RWPE2 (cell line): Measurements from ENCODE around the gene LRMDA.

Experiments used
- ATAC-seq: fragments of 200-7000 bp; cut with Tn5 transposase; 3 replicates; pipeline ENCODE4 v1.9.1; 2021; ENCODE audit warnings: low read depth
- DNase-seq: peaks from one replicate; pipeline ENCODE4 v3.0.0-alpha.2; 2020; ENCODE audit warnings: low spot score
- H3K27ac ChIP-seq: fragments of 450-650 bp; 2 replicates; pipeline ENCODE4 v1.5.1; 2017; ENCODE audit warnings: mild to moderate bottlenecking; ENCODE audit not compliant: poor library complexity, severe bottlenecking
- H3K27me3 ChIP-seq: fragments of 250-450 bp; sonication (Bioruptor Pico); 2 replicates; pipeline ENCODE4 v1.5.1; 2021; ENCODE audit warnings: mild to moderate bottlenecking, moderate library complexity; ENCODE audit not compliant: insufficient read depth, poor library complexity, severe bottlenecking
- H3K36me3 ChIP-seq: fragments of 250-450 bp; sonication (Bioruptor Pico); 2 replicates; pipeline ENCODE4 v1.5.1; 2020; ENCODE audit warnings: low read depth, mild to moderate bottlenecking, moderate library complexity
- H3K4me1 ChIP-seq: fragments of 250-450 bp; sonication (Bioruptor Pico); 2 replicates; pipeline ENCODE4 v1.5.1; 2021; ENCODE audit warnings: mild to moderate bottlenecking, moderate library complexity; ENCODE audit not compliant: insufficient read depth, poor library complexity, severe bottlenecking
- H3K4me3 ChIP-seq: fragments of 250-450 bp; sonication (Bioruptor Pico); 2 replicates; pipeline ENCODE4 v1.5.1; 2021; ENCODE audit warnings: mild to moderate bottlenecking, moderate library complexity; ENCODE audit not compliant: severe bottlenecking
- H3K9me3 ChIP-seq: fragments of 250-450 bp; sonication (Bioruptor Pico); 2 replicates; pipeline ENCODE4 v1.5.1; 2021; ENCODE audit warnings: mild to moderate bottlenecking, moderate library complexity; ENCODE audit not compliant: severe bottlenecking
- CTCF ChIP-seq: fragments of 450-650 bp; IDR thresholded peaks from one replicate; pipeline ENCODE4 v1.5.1; 2017; ENCODE audit warnings: mild to moderate bottlenecking, moderate library complexity; ENCODE audit not compliant: poor library complexity, severe bottlenecking

The LRMDA gene

GRCh38 chr10:76487582-76487981 lies 1056.2 kb downstream of the LRMDA start:
- TF ChIP-seq CTCF: no peak
- Histone ChIP-seq H3K4me3 (no peak overlapping the region), H3K27me3 (no peaks in the 10 kb centered on the region), H3K9me3 (peaks cover 2% of the 10 kb centered on the region), H3K36me3 (no peaks in the 10 kb centered on the region), H3K4me1 (peaks cover 19% of the 10 kb centered on the region), H3K27ac (no peak overlapping the region)
- ATAC-seq (no peak), DNase-seq (no peak)

- no peak overlapping the region for H3K27ac ChIP-seq
- no peak for TF ChIP-seq CTCF
- no peak for DNase-seq
- peaks cover 22% of the 10 kb centered on the region for H3K4me1 ChIP-seq
- no peaks in the 10 kb centered on the region for H3K36me3 ChIP-seq
- no peak overlapping the region for H3K4me3 ChIP-seq
- ATAC-seq: no peak
- no peaks in the 10 kb centered on the region for H3K27me3 ChIP-seq
- peaks cover 2% of the 10 kb centered on the region for H3K9me3 ChIP-seq
These were observed 1057.2 kb downstream of the LRMDA start for GRCh38 chr10:76488602-76489001.

- Histone ChIP-seq H3K27ac (peak overlapping the region; percentile 86), H3K9me3 (peaks cover 5% of the 10 kb centered on the region), H3K36me3 (no peaks in the 10 kb centered on the region), H3K4me3 (no peak overlapping the region), H3K4me1 (peaks cover 22% of the 10 kb centered on the region), H3K27me3 (no peaks in the 10 kb centered on the region)
- ATAC-seq: no peak
- TF ChIP-seq CTCF: no peak
- no peak for DNase-seq
These were observed 1059.8 kb downstream of the LRMDA start for GRCh38 chr10:76491216-76491615.

- H3K36me3 ChIP-seq: no peaks in the 10 kb centered on the region
- ATAC-seq (peak; percentile 99), DNase-seq (no peak)
- H3K9me3 ChIP-seq: peaks cover 5% of the 10 kb centered on the region
- no peak overlapping the region for H3K4me3 ChIP-seq
- H3K27ac ChIP-seq: peak overlapping the region; percentile 86
- H3K27me3 ChIP-seq: no peaks in the 10 kb centered on the region
- H3K4me1 ChIP-seq: peaks cover 22% of the 10 kb centered on the region
- TF ChIP-seq CTCF: no peak
These were observed 1060.6 kb downstream of the LRMDA start for GRCh38 chr10:76492026-76492425.

GRCh38 chr10:76492678-76493472 lies 1061.5 kb downstream of the LRMDA start:
- H3K27me3 ChIP-seq: no peaks in the 10 kb centered on the region
- H3K4me3 ChIP-seq: no peak overlapping the region
- DNase-seq (no peak), ATAC-seq (no peak)
- peaks cover 22% of the 10 kb centered on the region for H3K4me1 ChIP-seq
- no peaks in the 10 kb centered on the region for H3K36me3 ChIP-seq
- H3K27ac ChIP-seq: peak overlapping the region; percentile 86
- TF ChIP-seq CTCF: no peak
- peaks cover 5% of the 10 kb centered on the region for H3K9me3 ChIP-seq
